Progenitor cell of endocrine pancreas (in vitro differentiated cells): ENCODE results near the gene PRR5L. TPM values are rescaled to one million over a fixed set of nuclear protein-coding genes. Genes with fewer than 3 reads are reported as not detected.
A peak's percentile ranks its signal among the peaks of the same experiment; 100 is the strongest.

Experiments used
- DNase-seq: peaks from one replicate; pipeline ENCODE4 v3.0.0; 2021; ENCODE audit warnings: low spot score; ENCODE audit not compliant: unreplicated experiment
- H3K27ac Mint-ChIP-seq: 2 replicates; pipeline ENCODE4 v1.8.0; 2021; ENCODE audit warnings: mild to moderate bottlenecking, moderate library complexity, mixed read lengths
- H3K27me3 Mint-ChIP-seq: 2 replicates; pipeline ENCODE4 v1.8.0; 2021; ENCODE audit warnings: mixed read lengths
- H3K36me3 Mint-ChIP-seq: 2 replicates; pipeline ENCODE4 v1.8.0; 2022; ENCODE audit warnings: mixed read lengths; ENCODE audit not compliant: insufficient read depth
- H3K4me1 Mint-ChIP-seq: 2 replicates; pipeline ENCODE4 v1.8.0; 2021; ENCODE audit warnings: low read depth, mixed read lengths
- H3K4me3 Mint-ChIP-seq: 2 replicates; pipeline ENCODE4 v1.8.0; 2021; ENCODE audit warnings: low read depth, mild to moderate bottlenecking, moderate library complexity, mixed read lengths
- H3K9me3 Mint-ChIP-seq: 2 replicates; pipeline ENCODE4 v1.8.0; 2021; ENCODE audit warnings: low read depth, mixed read lengths
- CTCF ChIP-seq: fragments of 200-600 bp; sonication (generic); IDR thresholded peaks from one replicate; pipeline ENCODE4 v1.5.0; 2021; ENCODE audit warnings: antibody characterized with exemption, mild to moderate bottlenecking; ENCODE audit not compliant: unreplicated experiment
- total RNA-seq: library from RNA; stranded (reverse); gene quantifications from 2 replicates; pipeline ENCODE4 v1.2.1, GENCODE V29; 2021

PRR5L gene
- total RNA-seq, 1 donor from 2014 or later, result 1.7 TPM

- no peaks in the 10 kb centered on the region for H3K27me3 Mint-ChIP-seq
- no peaks in the 10 kb centered on the region for H3K9me3 Mint-ChIP-seq
- H3K27ac Mint-ChIP-seq, result no peak overlapping the region
- H3K36me3 Mint-ChIP-seq, result peaks cover 18% of the 10 kb centered on the region
- H3K4me3 Mint-ChIP-seq, result no peak overlapping the region
- DNase-seq, result no peak
- H3K4me1 Mint-ChIP-seq, result peaks cover 3% of the 10 kb centered on the region
- no peak for TF ChIP-seq CTCF
Measured at GRCh38 chr11:36499315-36499714, 203.2 kb downstream of the PRR5L start.

GRCh38 chr11:36500315-36500721 is 204.2 kb downstream of the PRR5L start:
- H3K36me3 Mint-ChIP-seq, result peaks cover 20% of the 10 kb centered on the region
- no peak overlapping the region for H3K4me3 Mint-ChIP-seq
- H3K27me3 Mint-ChIP-seq, result no peaks in the 10 kb centered on the region
- DNase-seq, result no peak
- no peaks in the 10 kb centered on the region for H3K9me3 Mint-ChIP-seq
- TF ChIP-seq CTCF, result no peak
- H3K27ac Mint-ChIP-seq, result peak overlapping the region; percentile 17
- peaks cover 3% of the 10 kb centered on the region for H3K4me1 Mint-ChIP-seq

- no peak for TF ChIP-seq CTCF
- peaks cover 20% of the 10 kb centered on the region for H3K36me3 Mint-ChIP-seq
- no peak overlapping the region for H3K4me3 Mint-ChIP-seq
- no peaks in the 10 kb centered on the region for H3K9me3 Mint-ChIP-seq
- no peak overlapping the region for H3K27ac Mint-ChIP-seq
- DNase-seq, result no peak
- no peaks in the 10 kb centered on the region for H3K27me3 Mint-ChIP-seq
- H3K4me1 Mint-ChIP-seq, result peaks cover 3% of the 10 kb centered on the region
Measured at GRCh38 chr11:36501236-36501635, 205.1 kb downstream of the PRR5L start.

GRCh38 chr11:36507824-36508489 is 211.9 kb downstream of the PRR5L start:
- H3K36me3 Mint-ChIP-seq, result peaks cover 4% of the 10 kb centered on the region
- no peak overlapping the region for H3K27ac Mint-ChIP-seq
- H3K27me3 Mint-ChIP-seq, result peaks cover 11% of the 10 kb centered on the region
- peak overlapping the region; percentile 41 for H3K4me3 Mint-ChIP-seq
- DNase-seq, result no peak
- no peaks in the 10 kb centered on the region for H3K9me3 Mint-ChIP-seq
- no peak for TF ChIP-seq CTCF
- H3K4me1 Mint-ChIP-seq, result peaks cover 13% of the 10 kb centered on the region

GRCh38 chr11:36508743-36509142 is 212.7 kb downstream of the PRR5L start:
- H3K27ac Mint-ChIP-seq, result peak overlapping the region; percentile 99

More at GRCh38 chr11:36508743-36509142, 212.7 kb downstream of the PRR5L start:
- TF ChIP-seq CTCF, result no peak
- Mint-ChIP-seq H3K4me3 (peak overlapping the region; percentile 98), H3K27me3 (peaks cover 18% of the 10 kb centered on the region), H3K9me3 (no peaks in the 10 kb centered on the region), H3K4me1 (peaks cover 13% of the 10 kb centered on the region), H3K36me3 (peaks cover 4% of the 10 kb centered on the region)
- DNase-seq, result no peak
